ENCODE measurements around the gene ZNF728.

- TF ChIP-seq CTCF (IDR thresholded peaks at IDR 0.05) (no peak), POLR2A (IDR thresholded peaks at IDR 0.05) (no peak)
Measured at GRCh38 chr19:22976248-22976647, 26.7 kb downstream of the ZNF728 start.
